GM12801 (cell line): ENCODE results near the gene SH3RF1.

Experiments
- TF ChIP-seq, protein P1 (sequence below): IDR thresholded peaks from one replicate; pipeline ENCODE4 v1.5.1; 2011; ENCODE audit warnings: control low read depth; ENCODE audit not compliant: insufficient read length; ENCODE audit errors: extremely low read depth

The SH3RF1 gene

GRCh38 chr4:169117591-169118081 is 153.1 kb downstream of the SH3RF1 start:
- TF ChIP-seq, protein P1, sequence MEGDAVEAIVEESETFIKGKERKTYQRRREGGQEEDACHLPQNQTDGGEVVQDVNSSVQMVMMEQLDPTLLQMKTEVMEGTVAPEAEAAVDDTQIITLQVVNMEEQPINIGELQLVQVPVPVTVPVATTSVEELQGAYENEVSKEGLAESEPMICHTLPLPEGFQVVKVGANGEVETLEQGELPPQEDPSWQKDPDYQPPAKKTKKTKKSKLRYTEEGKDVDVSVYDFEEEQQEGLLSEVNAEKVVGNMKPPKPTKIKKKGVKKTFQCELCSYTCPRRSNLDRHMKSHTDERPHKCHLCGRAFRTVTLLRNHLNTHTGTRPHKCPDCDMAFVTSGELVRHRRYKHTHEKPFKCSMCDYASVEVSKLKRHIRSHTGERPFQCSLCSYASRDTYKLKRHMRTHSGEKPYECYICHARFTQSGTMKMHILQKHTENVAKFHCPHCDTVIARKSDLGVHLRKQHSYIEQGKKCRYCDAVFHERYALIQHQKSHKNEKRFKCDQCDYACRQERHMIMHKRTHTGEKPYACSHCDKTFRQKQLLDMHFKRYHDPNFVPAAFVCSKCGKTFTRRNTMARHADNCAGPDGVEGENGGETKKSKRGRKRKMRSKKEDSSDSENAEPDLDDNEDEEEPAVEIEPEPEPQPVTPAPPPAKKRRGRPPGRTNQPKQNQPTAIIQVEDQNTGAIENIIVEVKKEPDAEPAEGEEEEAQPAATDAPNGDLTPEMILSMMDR, result no peak

DNA sequence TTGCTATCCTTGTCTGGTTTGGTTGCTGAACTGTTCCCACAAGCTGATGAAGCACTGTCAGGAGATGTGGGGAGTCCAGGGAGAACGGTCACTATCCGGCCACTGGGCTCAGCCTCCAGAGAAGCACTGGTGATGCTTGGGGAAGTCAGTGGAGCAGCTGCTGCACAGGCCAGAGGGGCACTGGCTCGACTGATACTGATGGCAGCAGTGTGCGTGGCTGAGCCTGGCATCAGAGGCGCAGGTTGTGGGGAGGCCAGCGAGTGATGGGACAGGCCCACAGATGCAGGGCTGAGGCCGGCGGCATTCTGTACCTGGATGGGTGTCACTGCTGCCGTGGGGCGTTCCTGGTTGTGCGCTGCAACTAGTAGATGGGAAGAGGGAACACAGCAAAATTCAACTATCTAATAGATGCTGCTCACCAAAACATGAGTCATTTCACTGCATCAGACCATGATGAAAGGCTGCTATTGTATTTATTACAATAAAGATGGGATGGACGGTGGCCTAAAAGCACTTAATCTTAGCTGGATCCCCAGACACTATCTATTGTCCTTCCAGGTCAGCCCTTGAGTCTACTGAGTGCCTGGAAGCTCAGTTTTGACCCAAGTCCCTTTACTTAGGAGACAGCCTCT is 154.4 kb downstream of the SH3RF1 start:
- TF ChIP-seq, protein P1, result no peak

- TF ChIP-seq, protein P1, result no peak
These were observed 154.9 kb downstream of the SH3RF1 start for GRCh38 chr4:169115897-169116254.

DNA sequence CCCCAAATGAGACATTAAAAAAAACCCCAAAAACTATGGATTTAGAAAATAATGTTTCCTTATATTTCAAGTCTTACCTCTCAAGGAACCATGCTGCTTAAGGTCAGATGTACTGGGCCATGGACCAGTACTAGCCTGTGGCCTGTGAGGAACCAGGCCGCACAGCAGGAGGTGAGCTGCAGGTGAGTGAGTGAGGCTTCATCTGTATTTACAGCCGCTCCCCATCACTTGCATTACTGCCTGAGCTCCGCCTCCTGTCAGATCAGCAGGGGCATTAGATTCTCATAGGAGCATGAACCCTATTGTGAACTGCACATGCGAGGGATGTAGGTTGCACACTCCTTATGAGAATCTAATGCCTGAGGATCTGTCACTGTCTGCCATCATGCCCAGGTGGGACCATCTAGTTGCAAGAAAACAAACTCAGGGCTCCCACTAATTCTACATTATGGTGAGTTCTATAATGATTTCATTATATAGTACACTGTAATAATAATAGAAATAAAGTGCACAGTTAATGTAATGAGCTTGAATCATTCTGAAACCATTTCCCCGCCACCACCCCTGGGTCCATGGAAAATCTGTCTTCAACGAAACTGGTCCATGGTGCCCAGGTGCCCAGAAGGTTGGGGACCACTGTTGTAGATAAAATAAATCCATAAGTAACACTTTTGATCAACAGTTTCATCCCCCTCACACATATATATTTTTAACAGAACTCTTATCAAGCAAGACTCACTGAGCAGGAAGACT is 155.4 kb downstream of the SH3RF1 start:
- TF ChIP-seq, protein P1, result no peak

DNA sequence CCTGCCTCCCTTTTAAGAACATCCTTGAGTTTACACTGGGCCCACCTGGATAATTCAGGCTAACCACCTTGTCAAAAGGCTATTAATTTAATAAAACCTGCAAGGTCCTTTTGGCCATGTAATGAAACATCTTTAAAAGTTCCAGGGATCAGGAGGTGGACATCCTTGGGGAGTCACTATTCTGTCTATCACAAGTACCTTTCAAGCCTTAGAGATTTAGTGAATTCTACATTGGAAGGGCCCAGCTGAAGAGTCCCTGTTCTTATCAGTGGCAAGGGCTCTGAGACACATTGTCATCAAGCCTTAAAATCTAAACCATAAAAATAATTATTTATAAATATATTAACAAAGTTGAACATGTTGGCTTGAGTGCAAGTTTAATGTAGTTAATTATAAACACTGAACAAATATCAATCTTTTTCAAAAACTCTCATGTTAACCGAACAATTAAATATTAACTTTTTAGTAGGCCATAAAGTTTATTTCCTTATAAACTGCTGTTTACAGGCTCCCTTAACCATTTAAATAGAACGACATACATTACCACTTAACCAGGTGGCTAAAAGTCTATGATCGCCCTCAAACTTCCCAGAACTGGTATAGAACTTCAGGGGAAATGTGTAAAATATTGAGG is 156.3 kb downstream of the SH3RF1 start:
- TF ChIP-seq, protein P1, result no peak

DNA sequence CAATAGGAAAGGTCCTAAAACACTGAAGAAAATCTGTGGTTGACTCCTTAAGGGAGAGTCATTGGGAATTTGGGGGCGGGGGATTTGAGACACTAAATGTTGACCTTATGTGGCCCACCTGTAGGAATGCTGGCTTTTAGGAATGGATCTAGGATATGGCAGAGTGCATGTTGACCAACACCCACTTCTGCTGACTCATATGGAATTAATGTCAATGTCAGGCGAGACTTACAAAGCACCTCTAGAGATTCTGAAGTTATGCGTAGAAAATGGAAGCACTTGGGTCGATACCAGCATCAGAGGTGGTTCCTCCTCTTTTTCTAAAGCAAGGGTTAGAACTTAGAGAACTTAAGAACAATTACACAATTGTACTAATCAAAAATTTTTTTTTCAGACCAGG is 160.1 kb downstream of the SH3RF1 start:
- TF ChIP-seq, protein P1, result no peak

- TF ChIP-seq, protein P1, result no peak
These were observed 161.6 kb downstream of the SH3RF1 start for GRCh38 chr4:169109035-169109675.
